Liver (tissue), 9 donors: ENCODE data around the gene ULK4. TPM values are rescaled to one million over a fixed set of nuclear protein-coding genes. Genes with fewer than 3 reads are reported as not detected.

Source experiments
- DNase-seq: peaks from one replicate; pipeline ENCODE4 v3.0.0-alpha.2; 2017; ENCODE audit warnings: low spot score
- H3K27ac ChIP-seq, 2 donors: one replicate each; pipeline ENCODE4 v1.7.0; 2013; ENCODE audit warnings: inconsistent platforms in 2 of 2, low read length in 2 of 2, control low read depth in 1 of 2, low read depth in 1 of 2, mild to moderate bottlenecking in 1 of 2
- H3K27me3 ChIP-seq, 4 donors: one replicate each; pipeline versions ENCODE4 v1.6.1 to v1.7.0; 2013; ENCODE audit warnings: low read length in 3 of 4, inconsistent platforms in 1 of 4, mild to moderate bottlenecking in 1 of 4, moderate library complexity in 1 of 4; ENCODE audit not compliant: control insufficient read depth in 4 of 4, insufficient read depth in 4 of 4
- H3K36me3 ChIP-seq, 4 donors: one replicate each; pipeline versions ENCODE4 v1.6.1 to v1.7.0; 2013; ENCODE audit warnings: low read length in 3 of 4, mild to moderate bottlenecking in 3 of 4, low read depth in 1 of 4, moderate library complexity in 1 of 4; ENCODE audit not compliant: control insufficient read depth in 4 of 4, insufficient read depth in 3 of 4
- H3K4me1 ChIP-seq, 4 donors: one replicate each; pipeline versions ENCODE4 v1.6.1 to v1.7.0; 2013; ENCODE audit warnings: low read length in 3 of 4, mild to moderate bottlenecking in 3 of 4, moderate library complexity in 1 of 4; ENCODE audit not compliant: control insufficient read depth in 4 of 4, insufficient read depth in 4 of 4
- H3K4me3 ChIP-seq, 3 donors: one replicate each; pipeline versions ENCODE4 v1.6.1 to v1.7.0; 2013; ENCODE audit warnings: low read length in 3 of 3, control low read depth in 1 of 3, low read depth in 1 of 3, mild to moderate bottlenecking in 1 of 3
- H3K9ac ChIP-seq, 2 donors: one replicate each; pipeline ENCODE4 v1.7.0; 2013; ENCODE audit warnings: low read length in 2 of 2, mild to moderate bottlenecking in 2 of 2, moderate library complexity in 2 of 2, control low read depth in 1 of 2, low read depth in 1 of 2
- H3K9me3 ChIP-seq, 4 donors: one replicate each; pipeline versions ENCODE4 v1.6.1 to v1.7.0; 2013; ENCODE audit warnings: low read length in 3 of 4; ENCODE audit not compliant: control insufficient read depth in 4 of 4
- ATF3 ChIP-seq: IDR thresholded peaks from 2 replicates; pipeline ENCODE4 v1.6.1; 2016; ENCODE audit warnings: antibody characterized with exemption
- CTCF ChIP-seq: fragments of 150-350 bp; IDR thresholded peaks from 2 replicates; pipeline ENCODE4 v1.5.1; 2017; ENCODE audit warnings: improper control_type of control experiment, low read depth, low read length; ENCODE audit not compliant: missing input control
- EGR1 ChIP-seq, 2 donors: IDR thresholded peaks; 2 replicates each; pipeline ENCODE4 v1.6.1; 2016 to 2018; ENCODE audit warnings: antibody characterized with exemption in 2 of 2, low read depth in 2 of 2
- FOXA1 ChIP-seq: IDR thresholded peaks from 2 replicates; pipeline ENCODE4 v1.6.1; 2016; ENCODE audit warnings: antibody characterized with exemption
- FOXA2 ChIP-seq: IDR thresholded peaks from 2 replicates; pipeline ENCODE4 v1.6.1; 2016; ENCODE audit warnings: antibody characterized with exemption
- GABPA ChIP-seq, 2 donors: IDR thresholded peaks in 1 of 2; conservative IDR thresholded peaks in 1 of 2; 2 replicates each; pipeline ENCODE4 v1.6.1; 2016; ENCODE audit warnings: antibody characterized with exemption in 2 of 2, mild to moderate bottlenecking in 1 of 2, moderate library complexity in 1 of 2
- HNF4A ChIP-seq, 2 donors: conservative IDR thresholded peaks; 2 replicates each; pipeline ENCODE4 v1.6.1; 2016; ENCODE audit warnings: antibody characterized with exemption in 2 of 2, mild to moderate bottlenecking in 2 of 2
- HNF4G ChIP-seq: IDR thresholded peaks from 2 replicates; pipeline ENCODE4 v1.6.1; 2016; ENCODE audit warnings: antibody characterized with exemption
- JUND ChIP-seq, 2 donors: IDR thresholded peaks; 2 replicates each; pipeline ENCODE4 v1.6.1; 2016; ENCODE audit warnings: antibody characterized with exemption in 2 of 2
- MAX ChIP-seq: IDR thresholded peaks from 2 replicates; pipeline ENCODE4 v1.6.1; 2016; ENCODE audit warnings: antibody characterized with exemption
- NR2F2 ChIP-seq: IDR thresholded peaks from 2 replicates; pipeline ENCODE4 v1.6.1; 2016; ENCODE audit warnings: antibody characterized with exemption
- RAD21 ChIP-seq, 2 donors: IDR thresholded peaks; 2 replicates each; pipeline ENCODE4 v1.6.1; 2016; ENCODE audit warnings: antibody characterized with exemption in 2 of 2, mild to moderate bottlenecking in 2 of 2
- REST ChIP-seq: IDR thresholded peaks from 2 replicates; pipeline ENCODE4 v1.6.1; 2016; ENCODE audit warnings: antibody characterized with exemption, mild to moderate bottlenecking
- RXRA ChIP-seq, 2 donors: IDR thresholded peaks; 2 replicates each; pipeline ENCODE4 v1.6.1; 2017 to 2018; ENCODE audit warnings: antibody characterized with exemption in 2 of 2, mild to moderate bottlenecking in 1 of 2
- SP1 ChIP-seq: IDR thresholded peaks from 2 replicates; pipeline ENCODE4 v1.6.1; 2018; ENCODE audit warnings: antibody characterized with exemption, mild to moderate bottlenecking
- TAF1 ChIP-seq: conservative IDR thresholded peaks from 2 replicates; pipeline ENCODE4 v1.6.1; 2016; ENCODE audit warnings: antibody characterized with exemption, mild to moderate bottlenecking
- YY1 ChIP-seq: IDR thresholded peaks from 2 replicates; pipeline ENCODE4 v1.6.1; 2016; ENCODE audit warnings: antibody characterized with exemption, mild to moderate bottlenecking
- ZBTB33 ChIP-seq: IDR thresholded peaks from 2 replicates; pipeline ENCODE4 v1.6.1; 2016; ENCODE audit warnings: antibody characterized with exemption
- WGBS: extraction: QIAGEN DNeasy Blood & Tissue Kit; methylation state at CpG from one replicate; pipeline ENCODE4 v1.1.7; 2013; 5-methylcytosine and 5-hydroxymethylcytosine counted together
- polyA plus RNA-seq, 2 donors: library from polyadenylated mRNA; stranded (reverse) in 1 of 2; unstranded in 1 of 2; fragments of 200-250 nt in 1 of 2; fragments of >200 nt in 1 of 2; fragmentation: Nextera tagmentation in 1 of 2; extraction: Ambion mirVana in 1 of 2; gene quantifications; one replicate each; pipeline versions ENCODE4 v1.2.1 to v1.2.3, GENCODE V29; 2013 to 2015
- total RNA-seq, 2 donors: library from RNA; depleted of rRNA; stranded (reverse); fragments of >200 nt; gene quantifications; one replicate each; pipeline ENCODE4 v1.2.3, GENCODE V29; 2014
- donor health status: healthy.
- donor health status: healthy.
- donor health status: healthy.
- donor health status: healthy.
- donor health status: healthy.

ULK4 gene
- total and polyA plus RNA-seq, 4 donors, result 1.1 to 11.5 (median 3.2) TPM

GRCh38 chr3:41208507-41209220 lies 753.2 kb downstream of the ULK4 start:
- H3K27me3 ChIP-seq, result no peaks in the 10 kb centered on the region
- H3K4me1 ChIP-seq, result peaks cover 7 to 35% (median 15%) of the 10 kb centered on the region in 4 donors
- no peaks in the 10 kb centered on the region for H3K36me3 ChIP-seq
- no peaks in the 10 kb centered on the region for H3K9me3 ChIP-seq
- no peak overlapping the region for H3K4me3 ChIP-seq
- TF ChIP-seq ZBTB33, result no peak
- no peak for TF ChIP-seq GABPA (IDR thresholded peaks at IDR 0.05 in 1 of 2, conservative IDR thresholded peaks at IDR 0.05 in 1 of 2)
- TF ChIP-seq HNF4A (conservative IDR thresholded peaks at IDR 0.05), result peak in 1 of 2 donors; percentile 5
- TF ChIP-seq TAF1, result no peak
- TF ChIP-seq FOXA2, result no peak
- TF ChIP-seq HNF4G, result no peak
- TF ChIP-seq FOXA1, result no peak
- no peak overlapping the region for H3K27ac ChIP-seq
- DNase-seq, result no peak
- H3K9ac ChIP-seq, result no peak overlapping the region
- WGBS, result 59% methylated on average over 7 of the region's 7 CpGs

GRCh38 chr3:41207355-41207754 lies 754.5 kb downstream of the ULK4 start:
- no peaks in the 10 kb centered on the region for H3K36me3 ChIP-seq
- WGBS, result 62% methylated on average over 1 of the region's 1 CpG
- no peak overlapping the region for H3K9ac ChIP-seq
- H3K4me1 ChIP-seq, result peaks cover 7 to 38% (median 22%) of the 10 kb centered on the region in 4 donors
- DNase-seq, result no peak
- TF ChIP-seq NR2F2, result no peak
- no peaks in the 10 kb centered on the region for H3K9me3 ChIP-seq
- H3K27me3 ChIP-seq, result no peaks in the 10 kb centered on the region
- H3K4me3 ChIP-seq, result no peak overlapping the region
- H3K27ac ChIP-seq, result no peak overlapping the region

- no peak overlapping the region for H3K4me3 ChIP-seq
- H3K27ac ChIP-seq, result no peak overlapping the region
- H3K4me1 ChIP-seq, result peaks cover 9 to 55% (median 34%) of the 10 kb centered on the region in 4 donors
- no peaks in the 10 kb centered on the region for H3K9me3 ChIP-seq
- DNase-seq, result no peak
- no peak overlapping the region for H3K9ac ChIP-seq
- 87% methylated on average over 9 of the region's 9 CpGs for WGBS
- no peaks in the 10 kb centered on the region for H3K27me3 ChIP-seq
- TF ChIP-seq GABPA (IDR thresholded peaks at IDR 0.05 in 1 of 2, conservative IDR thresholded peaks at IDR 0.05 in 1 of 2), result no peak
- TF ChIP-seq SP1, result no peak
- no peak for TF ChIP-seq CTCF
- no peak for TF ChIP-seq ZBTB33
- TF ChIP-seq JUND (IDR thresholded peaks at IDR 0.05), result no peak
- TF ChIP-seq HNF4G, result no peak
- no peak for TF ChIP-seq ATF3
- no peak for TF ChIP-seq MAX
- no peak for TF ChIP-seq EGR1 (IDR thresholded peaks at IDR 0.05; ENCODE audit: low read depth in 2 of 2)
- no peak for TF ChIP-seq RAD21 (IDR thresholded peaks at IDR 0.05)
- TF ChIP-seq RXRA (IDR thresholded peaks at IDR 0.05), result no peak
- TF ChIP-seq FOXA2, result no peak
- no peak for TF ChIP-seq REST
- TF ChIP-seq HNF4A (conservative IDR thresholded peaks at IDR 0.05), result no peak
- TF ChIP-seq YY1, result no peak
- no peak for TF ChIP-seq NR2F2
- no peak for TF ChIP-seq FOXA1
- TF ChIP-seq TAF1, result no peak
- H3K36me3 ChIP-seq, result no peaks in the 10 kb centered on the region
These were observed 756.3 kb downstream of the ULK4 start for GRCh38 chr3:41205591-41205990.
